Measurements from ENCODE around the gene ECHDC3. TPM values are rescaled to one million over a fixed set of nuclear protein-coding genes. Genes with fewer than 3 reads are reported as not detected.

The ECHDC3 gene
- total and polyA plus RNA-seq, 2 of the 13 experiments (the other 11 are each of a cell fraction or from before 2014, with no cell fraction given): not detected

DNA sequence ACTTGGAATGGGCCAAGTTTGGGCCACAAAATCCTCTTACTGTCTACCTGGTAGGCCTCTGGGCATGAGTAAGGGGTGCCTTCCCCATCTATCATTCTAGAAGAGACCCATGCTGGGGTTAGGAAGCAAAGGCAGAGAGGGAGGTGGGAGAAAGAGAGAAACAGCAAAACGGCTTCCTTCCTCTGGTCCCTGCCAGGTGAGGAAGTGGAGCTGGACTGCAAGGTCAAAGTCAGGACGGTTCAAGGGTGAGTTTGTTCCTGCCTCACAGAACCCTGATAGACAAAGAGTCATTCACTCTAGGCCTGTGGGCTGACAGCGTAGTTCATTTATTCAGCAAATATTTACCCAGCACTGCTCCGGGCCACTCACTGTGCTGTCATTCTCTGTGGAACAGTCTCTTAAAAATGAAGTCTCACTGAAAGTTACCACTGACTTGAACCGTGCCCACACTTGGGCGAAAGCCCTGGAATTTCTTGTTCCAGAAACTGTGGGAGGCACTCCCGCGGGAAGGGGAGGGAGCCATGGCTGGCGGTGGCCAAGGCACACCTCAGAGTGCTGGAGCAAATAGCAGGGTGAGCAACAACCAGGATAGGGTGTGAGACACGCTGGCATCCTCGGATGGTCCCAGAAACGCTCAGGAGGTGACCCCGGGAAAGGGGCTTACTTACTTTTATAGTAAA, 26.2 kb upstream of the ECHDC3 start (continued):
- TF ChIP-seq, protein P1, sequence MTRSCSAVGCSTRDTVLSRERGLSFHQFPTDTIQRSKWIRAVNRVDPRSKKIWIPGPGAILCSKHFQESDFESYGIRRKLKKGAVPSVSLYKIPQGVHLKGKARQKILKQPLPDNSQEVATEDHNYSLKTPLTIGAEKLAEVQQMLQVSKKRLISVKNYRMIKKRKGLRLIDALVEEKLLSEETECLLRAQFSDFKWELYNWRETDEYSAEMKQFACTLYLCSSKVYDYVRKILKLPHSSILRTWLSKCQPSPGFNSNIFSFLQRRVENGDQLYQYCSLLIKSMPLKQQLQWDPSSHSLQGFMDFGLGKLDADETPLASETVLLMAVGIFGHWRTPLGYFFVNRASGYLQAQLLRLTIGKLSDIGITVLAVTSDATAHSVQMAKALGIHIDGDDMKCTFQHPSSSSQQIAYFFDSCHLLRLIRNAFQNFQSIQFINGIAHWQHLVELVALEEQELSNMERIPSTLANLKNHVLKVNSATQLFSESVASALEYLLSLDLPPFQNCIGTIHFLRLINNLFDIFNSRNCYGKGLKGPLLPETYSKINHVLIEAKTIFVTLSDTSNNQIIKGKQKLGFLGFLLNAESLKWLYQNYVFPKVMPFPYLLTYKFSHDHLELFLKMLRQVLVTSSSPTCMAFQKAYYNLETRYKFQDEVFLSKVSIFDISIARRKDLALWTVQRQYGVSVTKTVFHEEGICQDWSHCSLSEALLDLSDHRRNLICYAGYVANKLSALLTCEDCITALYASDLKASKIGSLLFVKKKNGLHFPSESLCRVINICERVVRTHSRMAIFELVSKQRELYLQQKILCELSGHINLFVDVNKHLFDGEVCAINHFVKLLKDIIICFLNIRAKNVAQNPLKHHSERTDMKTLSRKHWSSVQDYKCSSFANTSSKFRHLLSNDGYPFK (CRISPR knock-in tag; IDR thresholded peaks at IDR 0.05; ENCODE audit: borderline replicate concordance): no peak
- TF ChIP-seq PRMT3 (CRISPR knock-in tag; IDR thresholded peaks at IDR 0.05; ENCODE audit: borderline replicate concordance, low read depth) (0 out of 2 replicates have a peak, but pooled peaks have one; percentile 51), ZSCAN30 (CRISPR knock-in tag; IDR thresholded peaks at IDR 0.05) (no peak), ADNP (CRISPR knock-in tag; IDR thresholded peaks at IDR 0.05) (no peak), HOXD1 (CRISPR knock-in tag; IDR thresholded peaks at IDR 0.05) (peak; percentile 89; the same call in 1 of the 2 replicates), ZNF773 (CRISPR knock-in tag; IDR thresholded peaks at IDR 0.05; ENCODE audit: borderline replicate concordance) (no peak), ZNF720 (CRISPR knock-in tag; IDR thresholded peaks at IDR 0.05) (no peak), HNF4G (IDR thresholded peaks at IDR 0.05; ENCODE audit: borderline replicate concordance, low read depth, low read length) (peak; percentile 90; the same call in 1 of the 2 replicates), HNF4G (CRISPR knock-in tag; IDR thresholded peaks at IDR 0.05; ENCODE audit: borderline replicate concordance, low read depth) (0 out of 2 replicates have a peak, but pooled peaks have one; percentile 72), ZNF7 (CRISPR knock-in tag; IDR thresholded peaks at IDR 0.05) (peak; percentile 74), ZNF749 (CRISPR knock-in tag; IDR thresholded peaks at IDR 0.05; ENCODE audit: borderline replicate concordance) (no peak; the same call in 1 of the 2 replicates)
- TF ChIP-seq, protein P2, sequence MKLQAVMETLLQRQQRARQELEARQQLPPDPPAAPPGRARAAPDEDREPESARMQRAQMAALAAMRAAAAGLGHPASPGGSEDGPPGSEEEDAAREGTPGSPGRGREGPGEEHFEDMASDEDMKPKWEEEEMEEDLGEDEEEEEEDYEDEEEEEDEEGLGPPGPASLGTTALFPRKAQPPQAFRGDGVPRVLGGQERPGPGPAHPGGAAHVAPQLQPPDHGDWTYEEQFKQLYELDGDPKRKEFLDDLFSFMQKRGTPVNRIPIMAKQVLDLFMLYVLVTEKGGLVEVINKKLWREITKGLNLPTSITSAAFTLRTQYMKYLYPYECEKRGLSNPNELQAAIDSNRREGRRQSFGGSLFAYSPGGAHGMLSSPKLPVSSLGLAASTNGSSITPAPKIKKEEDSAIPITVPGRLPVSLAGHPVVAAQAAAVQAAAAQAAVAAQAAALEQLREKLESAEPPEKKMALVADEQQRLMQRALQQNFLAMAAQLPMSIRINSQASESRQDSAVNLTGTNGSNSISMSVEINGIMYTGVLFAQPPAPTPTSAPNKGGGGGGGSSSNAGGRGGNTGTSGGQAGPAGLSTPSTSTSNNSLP (IDR thresholded peaks at IDR 0.05; ENCODE audit: low read depth, low read length): 0 out of 2 replicates have a peak, but pooled peaks have one; percentile 42
- TF ChIP-seq, protein P3, sequence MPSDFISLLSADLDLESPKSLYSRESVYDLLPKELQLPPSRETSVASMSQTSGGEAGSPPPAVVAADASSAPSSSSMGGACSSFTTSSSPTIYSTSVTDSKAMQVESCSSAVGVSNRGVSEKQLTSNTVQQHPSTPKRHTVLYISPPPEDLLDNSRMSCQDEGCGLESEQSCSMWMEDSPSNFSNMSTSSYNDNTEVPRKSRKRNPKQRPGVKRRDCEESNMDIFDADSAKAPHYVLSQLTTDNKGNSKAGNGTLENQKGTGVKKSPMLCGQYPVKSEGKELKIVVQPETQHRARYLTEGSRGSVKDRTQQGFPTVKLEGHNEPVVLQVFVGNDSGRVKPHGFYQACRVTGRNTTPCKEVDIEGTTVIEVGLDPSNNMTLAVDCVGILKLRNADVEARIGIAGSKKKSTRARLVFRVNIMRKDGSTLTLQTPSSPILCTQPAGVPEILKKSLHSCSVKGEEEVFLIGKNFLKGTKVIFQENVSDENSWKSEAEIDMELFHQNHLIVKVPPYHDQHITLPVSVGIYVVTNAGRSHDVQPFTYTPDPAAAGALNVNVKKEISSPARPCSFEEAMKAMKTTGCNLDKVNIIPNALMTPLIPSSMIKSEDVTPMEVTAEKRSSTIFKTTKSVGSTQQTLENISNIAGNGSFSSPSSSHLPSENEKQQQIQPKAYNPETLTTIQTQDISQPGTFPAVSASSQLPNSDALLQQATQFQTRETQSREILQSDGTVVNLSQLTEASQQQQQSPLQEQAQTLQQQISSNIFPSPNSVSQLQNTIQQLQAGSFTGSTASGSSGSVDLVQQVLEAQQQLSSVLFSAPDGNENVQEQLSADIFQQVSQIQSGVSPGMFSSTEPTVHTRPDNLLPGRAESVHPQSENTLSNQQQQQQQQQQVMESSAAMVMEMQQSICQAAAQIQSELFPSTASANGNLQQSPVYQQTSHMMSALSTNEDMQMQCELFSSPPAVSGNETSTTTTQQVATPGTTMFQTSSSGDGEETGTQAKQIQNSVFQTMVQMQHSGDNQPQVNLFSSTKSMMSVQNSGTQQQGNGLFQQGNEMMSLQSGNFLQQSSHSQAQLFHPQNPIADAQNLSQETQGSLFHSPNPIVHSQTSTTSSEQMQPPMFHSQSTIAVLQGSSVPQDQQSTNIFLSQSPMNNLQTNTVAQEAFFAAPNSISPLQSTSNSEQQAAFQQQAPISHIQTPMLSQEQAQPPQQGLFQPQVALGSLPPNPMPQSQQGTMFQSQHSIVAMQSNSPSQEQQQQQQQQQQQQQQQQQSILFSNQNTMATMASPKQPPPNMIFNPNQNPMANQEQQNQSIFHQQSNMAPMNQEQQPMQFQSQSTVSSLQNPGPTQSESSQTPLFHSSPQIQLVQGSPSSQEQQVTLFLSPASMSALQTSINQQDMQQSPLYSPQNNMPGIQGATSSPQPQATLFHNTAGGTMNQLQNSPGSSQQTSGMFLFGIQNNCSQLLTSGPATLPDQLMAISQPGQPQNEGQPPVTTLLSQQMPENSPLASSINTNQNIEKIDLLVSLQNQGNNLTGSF (CRISPR knock-in tag; IDR thresholded peaks at IDR 0.05): no peak
- TF ChIP-seq, protein P4, sequence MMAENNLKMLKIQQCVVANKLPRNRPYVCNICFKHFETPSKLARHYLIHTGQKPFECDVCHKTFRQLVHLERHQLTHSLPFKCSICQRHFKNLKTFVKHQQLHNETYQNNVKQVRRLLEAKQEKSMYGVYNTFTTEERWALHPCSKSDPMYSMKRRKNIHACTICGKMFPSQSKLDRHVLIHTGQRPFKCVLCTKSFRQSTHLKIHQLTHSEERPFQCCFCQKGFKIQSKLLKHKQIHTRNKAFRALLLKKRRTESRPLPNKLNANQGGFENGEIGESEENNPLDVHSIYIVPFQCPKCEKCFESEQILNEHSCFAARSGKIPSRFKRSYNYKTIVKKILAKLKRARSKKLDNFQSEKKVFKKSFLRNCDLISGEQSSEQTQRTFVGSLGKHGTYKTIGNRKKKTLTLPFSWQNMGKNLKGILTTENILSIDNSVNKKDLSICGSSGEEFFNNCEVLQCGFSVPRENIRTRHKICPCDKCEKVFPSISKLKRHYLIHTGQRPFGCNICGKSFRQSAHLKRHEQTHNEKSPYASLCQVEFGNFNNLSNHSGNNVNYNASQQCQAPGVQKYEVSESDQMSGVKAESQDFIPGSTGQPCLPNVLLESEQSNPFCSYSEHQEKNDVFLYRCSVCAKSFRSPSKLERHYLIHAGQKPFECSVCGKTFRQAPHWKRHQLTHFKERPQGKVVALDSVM (CRISPR knock-in tag; IDR thresholded peaks at IDR 0.05): no peak
- TF ChIP-seq, protein P5, sequence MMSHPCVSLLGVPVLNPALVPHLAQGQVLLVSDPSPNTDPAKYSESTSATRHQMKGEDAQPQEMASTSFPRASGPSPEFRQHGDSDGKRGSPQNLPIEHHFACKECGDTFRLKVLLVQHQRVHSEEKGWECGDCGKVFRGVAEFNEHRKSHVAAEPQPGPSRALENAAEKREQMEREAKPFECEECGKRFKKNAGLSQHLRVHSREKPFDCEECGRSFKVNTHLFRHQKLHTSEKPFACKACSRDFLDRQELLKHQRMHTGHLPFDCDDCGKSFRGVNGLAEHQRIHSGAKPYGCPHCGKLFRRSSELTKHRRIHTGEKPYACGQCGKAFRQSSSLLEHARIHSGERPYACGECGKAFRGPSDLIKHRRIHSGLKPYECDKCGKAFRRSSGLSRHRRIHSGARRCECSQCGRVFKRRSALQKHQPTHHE (CRISPR knock-in tag; IDR thresholded peaks at IDR 0.05; ENCODE audit: borderline replicate concordance): no peak

All from HepG2 (cell line).